NCI-H2029 (cell line): ENCODE measurements around the gene PTGES2.
"Not testable (repeated sequence)": the region's sequence is repeated elsewhere in the genome, so short reads cannot be mapped to it uniquely, and the experiment has no call there.

Experiments
- DNase-seq: peaks from one replicate; lab custom pipeline; 2025; lab: John Stamatoyannopoulos, UW

Gene PTGES2

GRCh38 chr9:128087262-128087661 lies 40.3 kb downstream of the PTGES2 start:
- no peak for DNase-seq

GRCh38 chr9:128085943-128086342 lies 41.6 kb downstream of the PTGES2 start:
- no peak for DNase-seq

- no peak for DNase-seq
Observed at GRCh38 chr9:128084746-128085145, 42.8 kb downstream of the PTGES2 start.

GRCh38 chr9:128082151-128082550 lies 45.4 kb downstream of the PTGES2 start:
- DNase-seq, result no peak

- no peak for DNase-seq
Observed at GRCh38 chr9:128081056-128081455, 46.5 kb downstream of the PTGES2 start.

- DNase-seq, result no peak
Observed at GRCh38 chr9:128080206-128080605, 47.3 kb downstream of the PTGES2 start.

GRCh38 chr9:128078504-128079434 lies 48.8 kb downstream of the PTGES2 start:
- peak; percentile 71 for DNase-seq

- no peak for DNase-seq
Observed at GRCh38 chr9:128077847-128078503, 49.6 kb downstream of the PTGES2 start.

GRCh38 chr9:128073253-128073886 lies 54.2 kb downstream of the PTGES2 start:
- no peak for DNase-seq

GRCh38 chr9:128072144-128073021 lies 55.1 kb downstream of the PTGES2 start:
- DNase-seq, result peak; percentile 39

GRCh38 chr9:128071475-128071874 lies 56.1 kb downstream of the PTGES2 start:
- DNase-seq, result not testable (repeated sequence)

GRCh38 chr9:128070874-128071273 lies 56.7 kb downstream of the PTGES2 start:
- DNase-seq, result no peak
